ENCODE data around the gene PLN. TPM values are rescaled to one million over a fixed set of nuclear protein-coding genes. Genes with fewer than 3 reads are reported as not detected.

PLN gene
- total and polyA plus RNA-seq, 2 experiments from 2014 or later: 0.40 to 0.80 TPM

GRCh38 chr6:118506071-118506638 lies 41.9 kb upstream of the PLN start:
- no peak for DNase-seq (ENCODE audit: low spot score)
- no peaks in the 10 kb centered on the region for H3K9me3 ChIP-seq (ENCODE audit: low read depth)
- peaks cover 9% of the 10 kb centered on the region for H4K20me1 ChIP-seq (ENCODE audit: insufficient read depth, poor library complexity, severe bottlenecking)
- no peak overlapping the region for H3K4me2 ChIP-seq
- no peaks in the 10 kb centered on the region for H3K36me3 ChIP-seq (replicated peaks; ENCODE audit: insufficient read depth, low read depth)
- H3K27me3 ChIP-seq: no peaks in the 10 kb centered on the region
- no peak overlapping the region for H3K4me3 ChIP-seq
- TF ChIP-seq EZH2phosphoT487 (IDR thresholded peaks at IDR 0.05; ENCODE audit: low read depth, severe bottlenecking, unreplicated experiment) (no peak), CTCF (IDR thresholded peaks at IDR 0.05; ENCODE audit: poor library complexity) (no peak), EZH2 (IDR thresholded peaks at IDR 0.05; ENCODE audit: borderline replicate concordance) (no peak)
- H3K9me2 ChIP-seq (replicated peaks; ENCODE audit: insufficient read depth): no peaks in the 10 kb centered on the region
- H3K79me2 ChIP-seq: peaks cover 2% of the 10 kb centered on the region
- no peaks in the 10 kb centered on the region for H3K4me1 ChIP-seq (ENCODE audit: insufficient read depth)
- H3K27ac ChIP-seq: no peak overlapping the region
- H2AFZ ChIP-seq: no peak overlapping the region
- WGBS (ENCODE audit: low lambda C conversion rate, missing lambda C conversion rate): 93% methylated on average over 5 of the region's 5 CpGs

GRCh38 chr6:118507636-118508035 lies 40.5 kb upstream of the PLN start:
- no peak overlapping the region for H2AFZ ChIP-seq
- H3K36me3 ChIP-seq (replicated peaks; ENCODE audit: insufficient read depth, low read depth): no peaks in the 10 kb centered on the region
- 96% methylated on average over 1 of the region's 1 CpG for WGBS (ENCODE audit: low lambda C conversion rate, missing lambda C conversion rate)
- H4K20me1 ChIP-seq (ENCODE audit: insufficient read depth, poor library complexity, severe bottlenecking): peaks cover 13% of the 10 kb centered on the region
- H3K79me2 ChIP-seq: peaks cover 8% of the 10 kb centered on the region
- no peak overlapping the region for H3K27ac ChIP-seq
- no peak for DNase-seq (ENCODE audit: low spot score)
- no peak overlapping the region for H3K4me3 ChIP-seq
- H3K27me3 ChIP-seq: no peaks in the 10 kb centered on the region
- H3K9me2 ChIP-seq (replicated peaks; ENCODE audit: insufficient read depth): no peaks in the 10 kb centered on the region
- no peaks in the 10 kb centered on the region for H3K9me3 ChIP-seq (ENCODE audit: low read depth)
- H3K4me2 ChIP-seq: no peak overlapping the region
- no peaks in the 10 kb centered on the region for H3K4me1 ChIP-seq (ENCODE audit: insufficient read depth)
- TF ChIP-seq EZH2phosphoT487 (IDR thresholded peaks at IDR 0.05; ENCODE audit: low read depth, severe bottlenecking, unreplicated experiment) (no peak), CTCF (IDR thresholded peaks at IDR 0.05; ENCODE audit: poor library complexity) (no peak), EZH2 (IDR thresholded peaks at IDR 0.05; ENCODE audit: borderline replicate concordance) (no peak)

DNA sequence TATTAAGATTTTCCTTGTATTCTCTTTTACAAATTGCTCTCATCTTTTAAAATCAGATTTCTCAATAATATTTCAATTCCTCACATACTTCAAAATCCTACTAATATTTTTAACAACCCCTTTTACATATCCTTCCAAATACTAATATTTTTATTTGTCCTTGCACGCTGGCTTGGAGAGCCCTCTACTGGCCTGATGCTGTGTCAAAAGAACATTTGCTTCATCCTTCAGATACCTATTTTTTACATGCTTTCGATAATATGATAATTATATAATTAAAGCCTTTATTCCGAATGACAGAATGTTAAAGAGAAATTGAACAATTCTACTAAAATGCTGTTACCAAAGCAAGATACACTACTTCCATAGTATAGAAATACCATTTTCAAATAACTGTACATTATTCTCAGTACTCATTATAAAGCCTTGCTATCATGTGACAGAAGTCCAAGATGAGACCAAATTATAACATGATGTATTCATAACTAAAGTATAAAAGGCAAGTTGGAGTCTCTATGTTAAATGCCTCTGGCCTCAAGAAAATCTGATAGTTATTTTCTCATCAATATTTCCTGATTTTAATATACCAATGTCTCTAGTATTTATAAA lies 39.0 kb upstream of the PLN start:
- Histone ChIP-seq H3K9me3 (ENCODE audit: low read depth) (no peaks in the 10 kb centered on the region), H3K27ac (no peak overlapping the region), H3K79me2 (peaks cover 14% of the 10 kb centered on the region), H3K9me2 (replicated peaks; ENCODE audit: insufficient read depth) (no peaks in the 10 kb centered on the region), H3K4me1 (ENCODE audit: insufficient read depth) (no peaks in the 10 kb centered on the region), H3K36me3 (replicated peaks; ENCODE audit: insufficient read depth, low read depth) (no peaks in the 10 kb centered on the region), H3K4me2 (no peak overlapping the region), H2AFZ (no peak overlapping the region), H4K20me1 (ENCODE audit: insufficient read depth, poor library complexity, severe bottlenecking) (peaks cover 13% of the 10 kb centered on the region), H3K4me3 (no peak overlapping the region), H3K27me3 (no peaks in the 10 kb centered on the region)
- peak; percentile 21 for DNase-seq (ENCODE audit: low spot score)
- TF ChIP-seq EZH2phosphoT487 (IDR thresholded peaks at IDR 0.05; ENCODE audit: low read depth, severe bottlenecking, unreplicated experiment): no peak
- TF ChIP-seq EZH2 (IDR thresholded peaks at IDR 0.05; ENCODE audit: borderline replicate concordance): no peak
- TF ChIP-seq CTCF (IDR thresholded peaks at IDR 0.05; ENCODE audit: poor library complexity): peak; percentile 72
- 62% methylated on average over 3 of the region's 3 CpGs for WGBS (ENCODE audit: low lambda C conversion rate, missing lambda C conversion rate)

All from hepatocyte (in vitro differentiated cells).